COR-L47 (cell line): Measurements from ENCODE around the gene PDS5B.
"Not testable (repeated sequence)": the region's sequence is repeated elsewhere in the genome, so short reads cannot be mapped to it uniquely, and the experiment has no call there.

ENCODE experiments used
- DNase-seq: peaks from one replicate; lab custom pipeline; 2025; lab: John Stamatoyannopoulos, UW

PDS5B gene

DNA sequence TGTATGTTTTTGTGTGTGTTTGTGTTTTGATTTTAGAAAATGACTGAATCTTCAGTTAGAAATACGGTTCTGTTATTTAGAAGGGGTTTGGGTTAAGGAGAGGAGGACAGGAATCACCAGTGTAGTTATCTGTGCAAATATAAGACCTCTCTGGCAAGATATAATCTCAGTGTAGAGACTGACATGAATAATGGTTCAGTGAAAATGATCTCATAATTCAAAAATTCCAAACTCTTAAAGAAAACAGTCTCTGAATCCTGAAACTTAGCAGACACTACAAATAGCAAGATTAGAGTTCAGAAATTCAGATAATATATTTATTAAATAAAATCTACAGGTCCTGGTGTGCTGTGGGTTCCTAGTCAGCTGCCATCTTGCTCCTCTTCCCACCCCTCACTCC is 73.5 kb downstream of the PDS5B start:
- DNase-seq: no peak

DNA sequence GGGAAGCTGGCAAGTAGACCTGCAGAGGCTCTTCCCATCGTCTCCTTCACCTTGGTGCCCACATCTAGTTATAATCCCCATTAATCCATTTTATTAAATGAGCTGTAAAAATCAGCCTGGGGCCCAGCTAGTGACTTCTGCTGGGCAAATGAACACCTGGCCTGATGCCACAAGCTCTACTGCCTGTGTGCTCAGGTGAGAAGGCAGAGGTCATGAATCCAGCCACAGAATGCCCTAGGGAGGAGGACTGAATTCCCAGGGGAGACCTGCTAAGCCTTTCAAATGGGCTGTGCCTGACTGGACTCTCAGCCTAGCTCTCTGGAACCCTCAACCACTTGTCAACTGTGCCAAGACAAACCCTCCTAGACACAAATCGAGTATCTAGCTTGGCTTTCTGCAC is 74.0 kb downstream of the PDS5B start:
- DNase-seq: no peak

DNA sequence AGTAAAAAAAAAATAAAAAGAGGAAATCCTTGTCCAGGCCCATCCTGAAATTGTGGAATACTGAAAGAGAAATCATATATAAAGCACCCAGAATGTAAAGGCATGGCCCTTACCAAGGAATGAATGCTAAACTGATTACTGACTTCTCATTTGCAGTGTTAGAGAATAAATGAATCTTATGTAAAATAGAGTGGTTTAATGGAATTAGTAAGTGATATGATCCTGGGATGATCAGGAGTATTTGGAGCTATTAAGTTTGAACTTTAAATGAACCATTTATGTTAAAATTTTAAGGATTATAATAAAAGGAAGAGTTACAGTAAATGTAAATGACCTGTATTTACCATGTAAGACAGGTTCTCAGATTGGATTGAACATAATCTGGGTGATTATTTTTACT is 75.4 kb downstream of the PDS5B start:
- DNase-seq: no peak

DNA sequence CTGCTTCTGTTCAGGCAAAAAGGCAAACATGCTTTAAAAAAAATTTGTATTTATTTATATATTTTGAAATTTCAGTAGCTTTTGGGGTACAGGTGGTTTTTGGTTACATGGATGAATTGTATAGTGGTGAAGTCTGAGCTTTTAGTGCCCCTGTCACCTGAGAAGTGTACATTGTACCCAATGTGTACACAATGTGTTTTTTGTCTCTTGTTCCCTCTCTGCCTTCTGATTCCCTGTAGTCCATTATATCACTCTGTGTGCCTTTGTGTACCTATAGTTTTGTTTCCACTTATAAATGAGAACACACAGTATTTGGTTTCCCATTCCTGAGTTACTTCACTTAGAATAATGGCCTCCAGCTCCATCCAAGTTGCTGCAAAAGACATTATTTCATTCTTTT is 77.4 kb downstream of the PDS5B start:
- no peak for DNase-seq

DNA sequence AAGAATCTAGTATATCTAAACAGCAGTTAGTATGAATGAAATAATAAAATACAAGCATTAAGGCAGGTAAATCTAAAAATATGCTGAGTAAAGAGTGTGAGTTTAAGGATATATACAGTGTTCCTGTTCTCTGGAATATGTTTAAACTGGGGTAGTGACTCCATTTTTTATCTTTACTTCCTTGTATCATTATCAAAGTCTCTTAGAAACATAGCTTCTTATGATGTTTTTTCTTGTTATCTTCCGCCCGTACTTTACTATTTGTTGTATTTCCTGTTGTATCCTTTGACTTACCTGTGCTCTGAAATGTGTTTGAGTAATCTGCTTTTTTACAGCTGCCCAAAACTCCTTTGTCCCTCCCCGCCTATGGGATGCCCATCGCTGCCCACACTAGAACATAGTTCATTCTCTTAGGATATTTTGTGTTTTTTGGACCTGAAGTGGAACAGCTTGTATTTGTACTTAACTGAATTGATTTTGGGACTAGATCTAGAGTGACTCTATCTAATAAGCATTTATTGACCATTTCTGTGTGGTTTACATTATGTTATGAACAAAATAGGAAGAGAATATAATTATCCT is 80.8 kb downstream of the PDS5B start:
- no peak for DNase-seq

DNA sequence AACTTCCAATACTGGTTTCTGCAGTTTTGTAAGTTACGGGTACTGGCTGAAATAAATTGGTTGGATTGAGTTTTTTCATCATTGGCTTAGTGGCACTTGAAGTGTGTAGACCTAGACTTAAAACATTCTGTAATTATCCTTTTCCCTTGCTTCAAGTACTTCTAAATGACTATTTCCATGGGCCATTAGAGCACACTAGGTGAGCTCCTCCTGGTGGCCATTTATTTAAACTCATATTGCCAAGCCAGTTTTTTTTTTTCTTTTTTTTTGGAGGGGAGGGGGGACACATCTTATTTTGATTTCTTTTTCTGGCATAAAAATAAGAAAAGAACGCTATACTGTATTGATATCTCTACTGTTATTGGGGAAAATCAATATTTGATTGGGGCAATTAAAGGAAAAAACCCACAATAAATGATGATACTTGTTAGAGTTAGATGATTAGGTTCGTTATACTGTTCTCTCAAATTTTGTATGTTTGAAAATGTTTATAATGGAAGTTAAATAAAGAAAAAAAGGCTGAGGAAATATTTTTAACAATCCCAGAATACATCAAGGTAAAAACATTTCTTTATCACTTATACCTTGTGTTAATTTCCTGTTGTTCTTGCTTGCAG is 82.9 kb downstream of the PDS5B start:
- peak; percentile 56 for DNase-seq

DNA sequence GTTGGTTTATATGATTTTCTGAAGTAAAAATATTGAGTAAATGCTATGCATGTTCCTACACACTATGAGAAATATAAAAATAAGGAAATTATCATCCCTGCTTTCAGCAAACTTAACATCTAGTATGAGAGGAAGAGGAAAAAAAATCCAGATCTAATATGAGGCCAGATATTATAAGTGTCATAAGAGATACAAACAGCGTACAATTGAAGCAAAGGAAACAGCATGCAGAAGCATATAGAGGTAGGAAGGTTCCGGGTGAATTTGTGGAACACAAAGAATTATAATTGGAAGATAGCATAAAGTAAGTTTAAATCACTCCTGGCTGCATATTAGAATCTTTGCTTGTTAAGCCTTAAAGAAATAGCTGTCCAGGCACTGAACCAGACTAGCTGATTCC is 88.3 kb downstream of the PDS5B start:
- DNase-seq: no peak

DNA sequence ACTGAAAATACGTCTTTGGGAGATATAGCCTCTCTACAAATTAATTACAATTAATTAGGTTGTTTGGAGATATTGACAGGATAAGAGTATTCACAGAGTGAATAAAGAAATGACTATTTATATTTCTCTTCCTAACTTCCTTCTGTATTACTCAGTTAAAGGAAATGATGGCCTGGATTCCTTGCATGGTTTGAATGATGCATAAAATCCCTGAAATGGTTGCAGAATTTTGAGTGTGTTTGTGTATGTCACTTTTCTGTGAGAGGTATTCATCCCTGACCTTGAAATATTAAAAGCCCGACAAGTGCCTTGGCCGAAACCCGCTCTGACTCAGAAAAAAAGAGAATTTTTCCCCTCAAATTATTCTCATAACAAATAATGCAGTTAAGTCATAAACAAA is 90.0 kb downstream of the PDS5B start:
- no peak for DNase-seq

DNA sequence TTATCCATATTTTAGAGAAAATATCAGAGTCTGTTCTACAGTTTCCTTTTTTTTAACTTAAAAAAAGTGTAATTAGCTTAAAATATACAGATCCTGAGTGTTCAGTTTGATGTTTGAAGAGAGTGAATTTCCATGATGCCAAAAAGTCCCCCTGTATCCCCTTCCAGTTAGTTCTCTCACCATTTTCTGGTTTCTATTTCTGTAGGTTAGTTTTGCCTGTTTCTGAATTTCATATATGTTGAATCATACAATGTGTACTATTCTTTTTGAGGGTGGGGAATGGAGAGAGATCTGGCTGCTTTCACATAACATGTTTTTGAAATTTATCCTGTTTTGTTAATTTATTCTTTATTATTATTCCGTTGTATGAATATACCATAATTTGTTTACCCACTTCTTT is 95.9 kb downstream of the PDS5B start:
- DNase-seq: no peak

DNA sequence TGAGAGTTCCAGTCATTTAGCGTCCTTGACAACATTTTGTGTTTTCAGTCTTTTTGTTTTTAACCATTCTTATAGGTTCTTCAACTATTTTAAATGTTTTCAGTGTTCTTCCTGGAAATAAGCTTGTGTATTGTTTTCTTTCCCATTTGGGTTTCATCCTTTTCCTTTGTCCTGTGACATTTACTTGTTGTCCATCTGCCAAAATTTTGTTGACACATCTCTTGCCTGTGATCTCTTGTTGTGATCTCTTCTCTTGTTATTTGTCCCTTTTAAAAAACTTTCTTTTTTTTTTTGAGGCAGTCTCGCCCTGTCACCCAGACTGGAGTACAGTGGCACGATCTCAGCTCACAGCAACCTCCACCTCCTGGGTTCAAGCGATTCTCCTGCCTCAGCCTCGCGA is 96.5 kb downstream of the PDS5B start:
- DNase-seq: peak; percentile 30

DNA sequence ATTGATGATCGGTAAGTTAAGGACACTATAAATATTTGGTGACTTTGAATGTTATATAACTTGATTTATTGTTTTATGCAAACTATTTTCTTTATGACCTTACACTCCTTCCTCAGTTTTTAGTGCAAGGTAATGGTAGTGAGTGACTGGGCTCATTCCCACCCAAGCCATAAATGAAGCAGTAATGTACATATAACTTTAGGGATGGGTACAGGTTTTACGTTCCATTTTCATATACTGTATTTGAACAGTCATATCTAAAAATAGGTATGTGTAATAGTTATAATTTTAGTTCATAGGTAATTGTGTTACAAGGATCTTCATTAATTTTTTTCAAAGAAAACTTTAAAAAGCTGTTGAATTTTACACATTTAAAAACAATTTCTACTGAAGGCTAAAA is 101.0 kb downstream of the PDS5B start:
- no peak for DNase-seq

DNA sequence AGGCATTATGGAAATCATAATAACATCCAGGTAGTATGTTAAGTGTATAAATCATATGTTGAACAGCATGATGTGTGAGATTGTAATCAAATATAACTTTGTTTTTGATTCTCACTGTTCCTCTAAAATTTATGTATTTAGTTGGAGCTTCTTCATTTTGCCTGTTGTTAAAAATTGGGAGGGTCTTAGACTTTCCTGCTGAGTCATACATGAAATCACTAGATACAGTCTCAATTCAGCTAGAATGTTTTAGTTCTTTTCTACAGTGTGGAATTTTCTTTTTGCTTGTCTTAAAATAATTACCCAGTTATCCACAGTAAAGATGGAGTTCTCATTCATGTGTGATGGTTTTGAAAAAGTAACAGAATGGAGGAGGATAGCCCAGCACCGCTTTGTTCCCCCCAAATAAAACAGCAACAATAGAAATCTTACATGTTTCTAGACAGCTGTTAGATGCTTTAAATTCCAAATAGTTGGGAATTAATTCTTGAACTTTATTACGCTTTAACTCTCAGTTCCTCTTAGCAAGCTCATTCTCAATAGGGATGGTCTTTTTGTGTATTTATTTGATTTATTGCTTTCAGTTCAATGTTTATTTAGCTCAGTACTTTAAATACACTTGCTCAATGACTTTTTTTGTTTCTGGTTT is 109.5 kb downstream of the PDS5B start:
- DNase-seq: no peak

DNA sequence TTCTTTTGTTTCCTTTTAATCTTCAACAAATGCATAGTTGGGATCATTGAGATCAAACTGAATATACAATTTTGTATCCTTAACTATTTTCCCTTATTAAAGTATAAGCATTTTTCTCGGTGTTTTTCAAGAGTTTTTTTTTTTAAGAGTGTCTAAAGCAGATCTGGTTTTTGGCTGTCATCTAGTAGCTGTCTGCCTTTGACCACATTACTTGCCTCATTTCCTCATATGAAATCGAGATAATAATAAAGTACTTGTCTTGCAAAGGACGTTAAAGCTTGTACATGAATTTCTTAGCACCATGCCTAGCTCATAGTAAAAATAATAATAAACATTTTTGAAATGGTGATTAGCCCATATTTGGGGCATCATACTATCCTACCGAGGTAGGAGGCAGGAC is 121.2 kb downstream of the PDS5B start:
- no peak for DNase-seq

DNA sequence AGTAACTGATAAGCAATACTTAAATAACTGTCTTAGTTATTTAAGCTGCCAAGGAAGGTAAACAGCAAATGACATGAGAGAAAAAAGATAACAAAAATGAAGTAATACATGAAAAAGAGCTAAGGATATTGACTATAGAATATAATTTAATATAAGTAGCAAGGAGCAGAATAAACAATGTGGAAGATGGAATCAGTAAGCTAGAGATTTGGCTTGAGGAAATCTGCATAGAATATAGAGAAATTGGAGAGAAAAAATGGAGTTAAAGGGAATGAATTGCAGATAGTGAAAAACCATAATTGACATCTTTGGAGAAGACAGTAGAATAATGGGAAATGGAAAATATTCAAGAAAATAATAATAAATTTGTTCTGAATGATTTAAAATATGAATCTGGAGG is 127.1 kb downstream of the PDS5B start:
- no peak for DNase-seq

DNA sequence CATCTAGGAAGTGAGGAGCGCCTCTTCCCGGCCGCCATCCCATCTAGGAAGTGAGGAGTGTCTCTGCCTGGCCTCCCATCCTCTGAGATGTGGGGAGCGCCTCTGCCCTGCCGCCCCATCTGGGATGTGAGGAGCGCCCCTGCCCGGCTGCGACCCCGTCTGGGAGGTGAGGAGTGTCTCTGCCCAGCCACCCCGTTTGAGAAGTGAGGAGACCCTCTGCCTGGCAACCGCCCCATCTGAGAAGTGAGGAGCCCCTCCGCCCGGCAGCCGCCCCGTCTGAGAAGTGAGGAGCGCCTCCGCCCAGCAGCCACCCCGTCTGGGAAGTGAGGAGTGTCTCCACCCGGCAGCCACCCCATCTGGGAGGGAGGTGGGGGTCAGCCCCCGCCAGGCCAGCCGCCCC is 129.9 kb downstream of the PDS5B start:
- not testable (repeated sequence) for DNase-seq

DNA sequence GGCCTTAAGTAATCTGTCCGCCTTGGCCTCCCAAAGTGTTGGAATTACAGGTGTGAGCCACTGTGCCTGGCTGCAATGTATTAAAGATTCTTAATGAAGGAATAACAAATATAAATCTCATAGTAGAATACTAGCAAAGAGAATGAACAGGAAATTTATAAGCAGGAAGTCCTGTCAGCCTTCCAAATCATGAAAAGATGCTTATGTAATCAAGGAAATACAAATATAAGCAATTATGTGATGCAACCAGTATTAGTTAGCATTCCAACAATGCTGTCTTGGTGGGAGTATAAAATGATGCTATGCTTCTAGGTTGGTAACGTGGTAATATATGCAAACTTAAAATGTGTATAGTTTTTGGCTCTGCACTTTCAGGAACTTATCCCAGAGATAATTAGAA is 133.8 kb downstream of the PDS5B start:
- no peak for DNase-seq

DNA sequence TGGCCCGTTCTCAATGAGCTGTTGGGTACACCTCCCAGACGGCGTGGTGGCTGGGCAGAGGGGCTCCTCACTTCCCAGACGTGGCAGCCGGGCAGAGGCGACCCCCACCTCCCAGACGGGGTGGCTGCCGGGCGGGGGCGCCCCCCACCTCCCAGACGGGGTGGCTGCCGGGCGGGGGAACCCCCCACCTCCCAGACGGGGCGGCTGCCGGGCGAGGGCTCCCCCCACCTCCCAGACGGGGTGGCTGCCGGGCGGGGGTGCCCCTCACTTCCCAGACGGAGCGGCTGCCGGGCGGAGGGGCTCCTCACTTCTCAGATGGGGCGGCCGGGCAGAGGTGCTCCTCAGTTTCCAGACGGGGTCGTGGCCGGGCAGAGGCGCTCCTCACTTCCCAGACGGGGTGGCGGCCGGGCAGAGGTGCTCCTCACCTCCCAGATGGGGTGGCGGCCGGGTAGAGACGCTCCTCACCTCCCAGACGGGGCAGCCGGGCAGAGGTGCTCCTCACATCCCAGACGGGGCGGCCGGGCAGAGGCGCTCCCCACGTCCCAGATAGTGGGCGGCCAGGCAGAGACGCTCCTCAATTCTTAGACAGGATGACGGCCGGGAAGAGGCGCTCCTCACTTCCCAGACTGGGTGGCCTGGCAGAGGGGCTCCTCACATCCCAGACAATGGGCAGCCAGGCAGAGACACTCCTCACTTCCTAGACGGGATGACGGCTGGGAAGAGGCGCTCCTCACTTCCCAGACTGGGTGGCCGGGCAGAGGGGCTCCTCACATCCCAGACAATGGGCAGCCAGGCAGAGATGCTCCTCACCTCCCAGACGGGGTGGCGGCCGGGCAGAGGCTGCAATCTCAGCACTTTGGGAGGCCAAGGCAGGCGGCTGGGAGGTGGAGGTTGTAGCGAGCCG is 135.1 kb downstream of the PDS5B start:
- DNase-seq: not testable (repeated sequence)

DNA sequence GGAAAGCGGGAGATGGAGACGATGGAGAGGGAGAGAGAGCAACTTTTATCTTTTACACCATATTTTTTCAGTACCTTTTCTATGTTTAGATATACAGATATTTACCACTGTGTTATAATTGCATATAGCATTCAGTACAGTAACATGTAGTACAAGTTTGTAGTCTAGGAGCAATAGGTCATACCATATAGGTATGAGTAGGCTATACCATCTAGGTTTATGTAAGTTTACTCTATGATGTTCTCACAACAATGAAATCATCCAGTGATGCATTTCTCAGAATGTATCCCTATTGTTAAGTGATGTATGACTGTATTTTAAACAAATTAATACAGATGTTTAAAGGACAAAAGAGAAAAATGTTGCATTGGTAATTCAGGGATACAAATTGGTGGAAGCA is 136.1 kb downstream of the PDS5B start:
- no peak for DNase-seq

DNA sequence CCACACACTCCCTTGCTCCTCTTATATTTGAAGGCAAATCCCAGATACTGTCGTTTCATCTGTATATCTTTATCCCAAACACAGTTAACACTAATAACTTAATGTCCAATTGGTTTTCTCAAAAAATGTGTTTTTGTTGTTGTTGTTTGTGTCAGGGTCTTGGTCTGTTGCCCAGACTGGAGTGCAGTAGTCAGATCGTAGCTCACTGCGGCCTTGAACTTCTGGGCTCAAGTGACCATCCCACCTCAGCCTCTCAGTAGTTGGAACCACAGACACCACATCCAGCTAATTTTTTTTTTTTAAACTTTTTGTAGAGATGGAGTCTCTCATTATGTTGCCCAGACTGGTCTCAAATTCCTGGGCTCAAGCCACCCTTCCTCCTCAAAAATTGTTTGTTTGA is 137.7 kb downstream of the PDS5B start:
- no peak for DNase-seq

DNA sequence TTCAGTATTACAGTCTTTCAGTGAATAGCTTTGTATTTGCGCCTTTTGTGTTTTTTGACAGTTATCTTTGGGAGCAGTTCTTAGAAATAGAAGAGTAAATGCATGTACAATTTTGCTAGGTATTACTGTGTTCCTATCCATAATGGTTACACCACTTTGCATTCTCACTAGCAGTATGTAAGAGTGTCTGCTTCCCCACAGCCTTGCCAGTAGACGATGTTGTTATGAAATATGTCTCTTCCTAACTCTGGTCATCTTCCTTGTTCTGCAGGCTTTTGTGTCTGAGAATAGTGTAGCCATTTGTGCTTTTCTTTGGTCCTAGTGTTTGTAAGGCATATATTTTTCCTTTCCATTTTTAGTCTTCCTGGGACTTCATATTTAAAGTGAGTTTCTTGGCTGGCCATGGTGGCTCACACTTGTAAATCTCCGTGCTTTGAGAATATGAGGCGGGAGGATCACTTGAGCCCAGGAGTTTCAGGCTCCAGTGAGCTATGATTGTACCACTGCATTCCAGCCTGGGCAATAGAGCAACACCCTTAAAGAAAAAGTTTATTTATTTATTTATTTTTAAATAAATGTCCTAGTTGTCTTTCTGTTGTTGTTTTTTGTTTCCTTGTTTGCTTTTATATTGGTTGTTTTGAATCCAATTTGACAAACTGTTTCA is 140.3 kb downstream of the PDS5B start:
- no peak for DNase-seq

DNA sequence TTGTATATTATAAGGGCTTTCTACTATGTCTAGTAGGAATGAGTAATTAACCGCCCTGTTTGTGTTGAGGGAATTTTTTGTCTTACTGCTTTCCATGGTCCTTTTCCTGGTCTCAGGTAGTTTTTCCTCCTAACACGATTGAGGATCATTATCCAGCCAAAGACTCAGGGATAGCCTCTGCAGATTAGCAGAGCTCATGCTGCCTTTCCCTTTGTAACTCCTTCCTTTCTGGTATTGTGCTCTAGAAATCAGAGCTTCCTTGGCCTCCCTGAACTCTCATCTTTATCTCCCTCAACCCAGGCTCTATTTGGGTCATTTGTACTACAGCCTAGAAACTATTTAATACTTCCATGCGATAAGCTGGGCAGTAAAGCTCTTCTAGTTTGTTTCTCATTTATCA is 142.1 kb downstream of the PDS5B start:
- no peak for DNase-seq

DNA sequence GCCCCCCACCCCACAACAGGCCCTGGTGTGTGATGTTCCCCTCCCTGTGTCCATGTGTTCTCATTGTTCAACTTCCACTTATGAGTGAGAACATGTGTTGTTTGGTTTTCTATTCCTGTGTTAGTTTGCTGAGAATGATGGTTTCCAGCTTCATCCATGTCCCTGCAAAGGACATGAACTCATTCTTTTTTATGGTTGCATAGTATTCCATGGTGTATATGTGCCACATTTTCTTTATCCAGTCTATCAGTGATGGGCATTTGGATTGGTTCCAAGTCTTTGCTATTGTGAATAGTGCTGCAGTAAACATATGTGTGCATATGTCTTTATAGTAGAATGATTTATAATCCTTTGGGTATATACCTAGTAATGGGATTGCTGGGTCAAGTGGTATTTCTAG is 142.8 kb downstream of the PDS5B start:
- DNase-seq: not testable (repeated sequence)
